HG02571 (cell line): ENCODE data around the gene FHOD3.

Experiments
- ATAC-seq: cut with Tn5 transposase; IDR thresholded peaks from one replicate; pipeline ENCODE4 v1.9.1; 2021; ENCODE audit warnings: mild to moderate bottlenecking, moderate library complexity; ENCODE audit not compliant: unreplicated experiment

Gene FHOD3

DNA sequence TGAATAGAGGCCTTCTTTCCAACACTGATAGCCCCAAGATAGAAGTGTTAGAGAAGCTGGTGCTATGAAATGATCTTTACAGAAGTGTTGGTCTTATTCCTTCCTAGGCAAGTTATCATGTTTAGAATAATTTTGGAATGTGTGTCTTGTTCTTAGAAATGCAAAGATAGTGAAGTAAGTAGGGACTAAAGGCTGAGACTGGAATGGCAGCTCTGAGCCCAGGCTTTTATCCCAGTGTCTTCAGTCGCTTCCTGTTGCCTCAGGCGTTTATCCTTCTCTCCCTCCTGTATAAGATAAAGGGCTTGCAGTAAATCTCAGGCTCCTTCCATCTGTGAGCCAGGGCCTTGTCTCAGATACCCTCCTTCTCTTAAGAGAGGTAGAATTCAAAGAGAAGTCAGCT is 313.1 kb downstream of the FHOD3 start:
- no peak for ATAC-seq

- ATAC-seq = no peak
Observed at GRCh38 chr18:36613069-36613468, 315.6 kb downstream of the FHOD3 start.

DNA sequence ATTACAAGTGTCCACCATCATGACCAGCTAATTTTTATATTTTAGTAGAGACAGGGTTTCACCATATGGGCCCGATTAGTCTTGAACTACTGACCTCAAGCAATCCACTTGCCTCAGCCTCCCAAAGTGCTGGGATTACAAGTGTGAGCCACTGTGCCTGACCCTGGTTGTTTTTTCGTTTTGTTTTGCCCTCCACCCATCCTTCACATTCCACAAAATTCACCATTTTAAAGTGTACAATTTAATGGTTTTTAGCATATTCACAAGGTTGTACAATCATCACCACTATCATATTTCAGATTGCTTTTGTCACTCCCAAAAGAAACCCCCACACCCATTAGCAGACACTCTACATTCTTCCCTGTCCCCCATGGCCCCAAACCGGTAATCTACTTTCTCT is 316.3 kb downstream of the FHOD3 start:
- ATAC-seq = no peak

GRCh38 chr18:36620788-36621187 is 323.3 kb downstream of the FHOD3 start:
- no peak for ATAC-seq

DNA sequence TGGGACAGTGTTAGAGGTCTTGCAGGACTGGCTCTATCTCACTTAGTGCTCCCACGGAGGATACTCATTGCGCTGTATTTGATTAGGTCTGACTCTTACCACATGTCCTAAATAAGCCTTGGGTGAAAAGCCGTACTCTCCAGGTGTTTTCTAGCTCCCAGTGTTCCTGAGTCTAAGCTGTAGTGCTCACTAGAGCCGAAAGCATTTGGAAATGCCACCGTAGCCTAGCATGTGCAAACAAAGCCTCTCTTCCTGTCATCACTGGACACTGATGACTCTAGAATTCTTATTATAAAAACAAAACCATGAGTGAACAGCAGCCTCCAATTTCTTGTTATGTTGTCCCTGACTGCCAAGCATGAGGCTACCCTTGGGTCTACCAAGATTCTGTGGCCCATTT is 325.1 kb downstream of the FHOD3 start:
- ATAC-seq = no peak

DNA sequence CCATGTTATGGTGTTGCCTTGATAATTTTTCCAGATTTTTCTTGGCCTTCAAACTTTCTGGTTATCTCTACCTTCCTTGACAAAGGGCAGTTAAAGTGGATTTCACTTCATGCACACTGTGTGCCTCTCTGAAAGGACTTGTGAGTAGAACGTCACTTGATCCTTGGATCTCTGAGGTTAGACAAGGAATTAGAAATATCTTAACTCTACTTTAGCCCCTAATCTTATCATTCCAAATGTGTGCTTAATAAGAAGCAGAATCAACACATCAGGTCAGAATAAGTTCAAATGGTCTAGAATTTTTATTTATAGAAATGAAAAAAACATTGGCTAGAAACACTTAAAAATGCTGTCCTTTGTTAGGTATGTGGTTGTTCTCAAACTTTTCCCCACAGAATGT is 325.6 kb downstream of the FHOD3 start:
- no peak for ATAC-seq

DNA sequence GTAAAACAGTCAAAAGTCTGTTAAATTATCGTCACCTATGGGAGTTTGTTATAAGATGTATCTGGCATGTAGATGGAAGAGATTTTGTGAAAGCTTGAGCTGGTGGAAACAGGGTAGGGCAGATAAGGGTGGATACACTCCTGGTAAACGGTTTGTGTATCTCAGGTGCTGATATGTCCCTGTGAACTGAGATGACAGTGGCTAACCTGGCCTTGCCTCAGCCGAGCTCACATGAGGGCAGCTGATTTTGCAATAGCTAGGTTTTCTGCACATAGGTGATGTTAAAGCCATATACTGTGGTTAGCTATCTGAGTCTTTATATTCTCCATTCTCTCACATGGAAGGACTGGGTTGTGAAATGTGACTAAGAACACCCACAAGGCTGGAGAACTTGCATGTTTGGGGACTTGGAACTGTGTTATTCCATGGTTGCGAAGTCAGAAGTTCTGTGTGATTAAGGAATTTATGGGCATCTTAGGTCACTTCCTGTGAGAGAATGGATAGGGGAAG is 326.2 kb downstream of the FHOD3 start:
- ATAC-seq = no peak

GRCh38 chr18:36624451-36625167 is 327.1 kb downstream of the FHOD3 start:
- ATAC-seq = no peak

DNA sequence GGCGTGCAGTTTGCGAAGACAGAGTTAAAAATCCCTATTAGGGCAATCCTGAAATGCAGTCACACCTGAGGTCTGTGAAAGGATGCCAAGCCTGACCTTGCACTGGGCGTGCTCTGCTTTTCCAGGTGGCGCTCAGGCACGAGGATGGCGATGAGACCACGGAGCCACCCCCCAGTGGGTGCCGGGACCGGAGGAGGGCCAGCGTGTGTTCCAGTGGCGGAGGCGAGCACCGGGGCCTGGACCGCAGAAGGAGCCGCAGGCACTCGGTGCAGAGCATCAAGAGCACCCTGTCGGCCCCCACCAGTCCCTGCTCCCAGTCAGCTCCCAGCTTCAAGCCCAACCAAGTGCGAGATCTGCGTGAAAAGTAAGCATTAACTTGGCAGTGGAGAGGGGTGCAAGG is 327.9 kb downstream of the FHOD3 start:
- no peak for ATAC-seq

DNA sequence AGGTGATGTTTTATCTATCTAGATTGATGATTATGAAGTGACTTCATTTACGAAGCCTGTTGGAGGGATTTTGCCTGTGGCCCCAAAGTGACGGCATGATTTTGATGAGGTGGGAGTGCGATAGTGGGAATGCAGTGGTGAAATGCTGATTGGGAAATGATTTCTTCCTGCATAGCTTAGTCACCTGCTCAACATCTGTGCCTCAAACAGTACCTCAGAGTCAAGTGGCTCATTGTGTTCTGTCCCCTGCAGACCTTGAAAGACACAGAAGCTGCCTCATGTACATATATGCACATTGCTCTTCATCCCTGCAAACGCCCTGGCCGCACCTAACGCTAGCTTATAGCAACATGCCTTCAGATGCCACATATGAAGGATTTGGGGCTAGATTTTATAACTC is 330.1 kb downstream of the FHOD3 start:
- no peak for ATAC-seq

DNA sequence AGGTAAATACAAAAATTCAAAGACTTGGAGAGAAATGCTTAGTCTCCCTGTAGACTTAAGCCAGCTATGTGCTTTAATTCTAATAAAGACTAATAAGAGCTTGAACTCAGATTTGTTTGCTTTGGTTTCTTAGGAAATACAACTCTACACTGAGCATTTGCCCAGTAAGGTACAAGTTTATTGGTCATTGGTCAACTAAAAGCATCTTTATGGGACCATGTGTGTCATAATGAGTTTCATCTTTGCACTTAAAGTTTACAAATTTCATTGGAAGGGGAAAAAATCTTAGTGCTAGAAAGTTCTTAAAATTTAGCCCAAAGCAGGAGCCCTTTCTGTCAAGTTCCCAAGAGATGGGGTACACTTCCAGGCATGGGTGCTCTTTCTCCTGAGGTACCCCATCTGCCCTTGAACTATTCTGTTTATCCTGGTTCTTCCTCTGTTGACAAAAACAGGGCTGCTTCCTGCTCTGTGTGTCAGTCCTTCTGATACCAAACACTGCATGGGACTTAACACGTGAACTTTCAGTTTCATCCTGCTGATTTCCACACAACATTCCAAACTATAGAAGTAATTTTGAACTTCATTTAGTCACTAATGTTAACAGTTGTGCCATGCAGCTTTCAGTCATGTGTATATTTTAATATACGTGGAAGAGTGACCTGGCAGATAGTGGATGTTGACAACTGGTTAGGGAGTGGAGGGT is 331.1 kb downstream of the FHOD3 start:
- no peak for ATAC-seq

DNA sequence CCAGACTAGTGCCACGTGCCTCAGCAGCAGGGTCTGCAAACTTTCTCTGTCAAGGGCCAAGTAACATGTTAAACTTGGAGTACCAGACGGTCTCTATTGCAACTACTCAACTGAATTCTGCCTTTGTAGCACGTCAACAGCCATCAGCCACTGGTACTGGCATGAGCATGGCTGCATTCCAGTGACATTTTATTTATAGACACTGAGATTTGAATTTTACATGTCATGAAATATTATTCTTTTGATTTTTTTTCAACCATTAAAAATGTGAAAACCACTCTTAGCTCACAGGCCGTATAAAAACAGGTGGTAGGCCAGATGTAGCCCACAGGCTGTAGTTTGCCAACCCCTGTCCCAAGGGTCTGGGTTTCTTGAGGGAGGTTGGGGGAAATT is 331.6 kb downstream of the FHOD3 start:
- ATAC-seq = no peak

DNA sequence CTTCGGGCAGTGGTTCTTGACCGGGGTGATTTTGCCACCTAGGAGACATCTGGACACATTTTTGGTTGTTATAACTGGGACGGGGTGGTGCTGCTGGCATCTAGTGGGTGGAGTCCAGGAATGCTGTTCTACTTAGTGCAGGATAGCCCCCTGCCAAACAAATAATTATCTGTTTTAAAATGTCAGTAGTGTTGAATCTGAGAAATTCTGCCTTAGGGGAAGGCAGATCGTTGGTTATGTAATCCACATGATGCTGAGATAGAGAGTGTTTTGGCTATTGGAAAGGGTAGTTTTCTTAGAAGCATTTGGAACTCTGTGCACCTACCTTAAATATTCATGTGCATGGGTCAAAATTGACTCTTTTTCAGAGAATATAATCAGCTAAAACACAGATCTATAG is 332.3 kb downstream of the FHOD3 start:
- ATAC-seq = no peak

DNA sequence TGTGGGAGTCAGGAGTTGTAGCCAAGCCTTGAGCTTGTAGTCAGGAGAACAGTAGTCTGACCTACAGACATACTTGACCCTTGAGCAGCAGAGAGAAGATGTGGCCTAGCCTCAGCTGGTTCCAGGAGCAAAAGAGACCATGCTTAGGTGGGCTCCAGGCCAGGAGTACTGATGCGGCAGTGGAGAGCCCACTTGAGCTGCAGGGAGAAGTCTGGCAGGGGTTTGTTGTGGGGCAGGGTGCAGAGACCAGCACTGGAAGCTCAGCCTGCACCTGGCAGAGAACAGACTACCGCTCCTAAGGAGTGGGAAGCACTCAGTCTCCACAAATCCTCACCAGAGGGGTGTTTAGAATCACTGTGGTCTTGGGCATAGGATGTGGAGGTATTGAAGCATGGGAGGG is 333.4 kb downstream of the FHOD3 start:
- ATAC-seq = no peak

DNA sequence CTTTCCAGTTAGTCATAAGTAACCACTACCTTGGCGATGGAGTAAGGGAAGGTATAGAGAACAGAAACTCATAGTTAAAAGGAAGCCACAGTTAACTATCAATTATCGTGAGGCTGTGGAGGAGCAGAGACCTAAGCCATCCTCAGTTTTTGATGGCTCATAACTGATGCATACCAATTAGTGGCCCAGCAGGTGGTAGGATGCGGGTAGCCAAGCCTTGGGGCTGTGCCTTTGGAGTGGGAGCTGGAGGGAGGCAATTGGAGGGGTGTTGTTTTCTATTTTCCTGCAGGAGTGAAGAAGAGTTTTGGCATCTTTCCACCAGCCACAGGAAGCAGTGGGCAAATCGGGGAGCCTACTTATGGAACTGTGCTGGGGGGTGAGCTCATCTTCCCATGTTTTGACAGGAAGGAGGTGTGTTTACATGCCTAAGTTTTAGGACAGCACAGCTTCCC is 336.5 kb downstream of the FHOD3 start:
- no peak for ATAC-seq

- no peak for ATAC-seq
Observed at GRCh38 chr18:36634573-36635216, 337.2 kb downstream of the FHOD3 start.

DNA sequence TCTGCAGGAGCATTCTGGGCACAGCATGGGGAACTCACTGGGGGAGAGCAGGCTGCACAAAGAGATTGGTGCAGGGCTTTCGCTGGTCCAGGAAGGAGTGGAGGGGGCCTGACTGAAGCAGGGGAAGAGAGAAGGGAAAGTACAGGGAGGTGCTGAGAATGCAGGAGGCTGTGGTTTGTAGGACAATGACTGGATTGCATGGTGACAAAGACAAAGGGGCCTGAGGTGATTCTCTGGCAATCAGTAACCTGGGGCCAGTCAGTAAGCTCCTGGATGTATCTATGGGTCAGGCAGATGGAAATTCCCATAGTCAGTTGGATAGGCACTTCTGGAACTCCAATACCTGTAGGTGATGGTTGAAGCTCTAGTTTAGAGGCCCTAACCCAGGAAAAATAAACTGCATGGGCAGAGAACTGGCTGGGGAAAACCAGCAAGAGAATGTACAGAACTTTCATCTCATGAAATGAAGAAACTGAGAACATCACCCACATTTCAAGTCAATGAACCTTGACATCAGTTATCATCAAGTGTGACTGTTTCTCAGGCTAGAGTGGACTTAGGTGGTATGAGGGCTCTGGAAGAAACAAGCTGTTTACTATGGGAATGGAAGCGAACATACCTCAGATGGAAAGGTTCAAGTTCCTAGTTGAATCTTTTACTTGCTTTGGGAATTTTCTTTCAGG is 338.0 kb downstream of the FHOD3 start:
- ATAC-seq = no peak

DNA sequence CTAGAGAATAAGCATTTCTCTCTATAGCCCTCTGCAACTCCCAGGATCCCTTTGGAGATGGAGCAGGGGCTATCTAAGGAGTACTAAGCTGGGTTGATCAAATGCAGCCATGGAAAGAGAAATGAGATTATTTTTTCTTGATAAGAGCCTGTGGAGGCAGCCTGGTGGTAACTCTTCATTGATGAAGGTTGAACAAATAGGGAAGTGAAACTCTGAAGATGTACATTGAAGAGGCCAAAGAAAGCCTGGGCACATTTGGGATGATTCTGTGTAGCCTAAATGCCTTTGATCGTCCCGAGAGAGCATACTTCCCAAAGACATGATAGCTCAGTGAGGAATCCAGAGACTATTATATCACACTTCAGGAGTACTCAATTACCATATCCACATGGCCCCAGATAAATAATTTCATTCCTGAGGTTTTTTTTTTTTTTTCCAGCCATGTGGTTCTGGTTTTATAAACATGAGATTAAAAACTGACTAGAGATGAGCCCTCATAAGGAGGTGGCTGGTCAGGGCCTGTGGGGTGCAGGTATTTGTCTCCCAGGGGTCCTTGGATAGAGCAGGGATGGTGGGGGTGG is 338.8 kb downstream of the FHOD3 start:
- no peak for ATAC-seq

DNA sequence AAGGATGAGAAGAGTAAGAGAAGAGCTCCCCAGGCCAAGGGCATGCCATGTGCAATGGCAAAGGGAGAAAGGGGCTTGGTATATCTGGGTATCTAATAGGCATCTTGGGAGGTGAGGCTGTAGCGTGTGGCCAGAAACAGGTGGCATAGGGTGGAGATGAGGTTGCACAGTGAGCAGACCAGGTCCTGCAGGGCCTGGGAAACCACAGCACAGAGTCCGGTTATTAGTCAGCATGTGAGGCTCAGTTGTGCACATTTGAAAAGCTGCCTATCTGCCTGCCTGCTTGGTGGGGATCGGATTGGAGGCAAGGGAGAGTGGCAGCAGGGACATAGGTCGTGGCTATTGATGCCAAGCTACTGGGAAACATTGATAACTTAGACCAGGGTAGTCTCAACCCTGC is 340.7 kb downstream of the FHOD3 start:
- ATAC-seq = peak; percentile 94

GRCh38 chr18:36640021-36640952 is 342.8 kb downstream of the FHOD3 start:
- no peak for ATAC-seq
